Nephron (organoid): ENCODE data around the gene SLC34A2.
"Not testable (repeated sequence)": the region's sequence is repeated elsewhere in the genome, so short reads cannot be mapped to it uniquely, and the experiment has no call there.

Experiments used
- H3K27ac Mint-ChIP-seq, 3 experiments: 2 replicates each; pipeline ENCODE4 v1.8.0; 2020; ENCODE audit warnings: mixed read lengths in 3 of 3, mild to moderate bottlenecking in 2 of 3, moderate library complexity in 1 of 3
- H3K27me3 Mint-ChIP-seq: 2 replicates; pipeline ENCODE4 v1.8.0; 2021; ENCODE audit warnings: low read depth, mild to moderate bottlenecking, moderate library complexity, mixed read lengths
- H3K36me3 Mint-ChIP-seq: 2 replicates; pipeline ENCODE4 v1.8.0; 2020; ENCODE audit warnings: low read depth, mixed read lengths
- H3K4me1 Mint-ChIP-seq: 2 replicates; pipeline ENCODE4 v1.8.0; 2020; ENCODE audit warnings: mixed read lengths
- H3K4me3 Mint-ChIP-seq, 3 experiments: 2 replicates each; pipeline ENCODE4 v1.8.0; 2020; ENCODE audit warnings: mild to moderate bottlenecking in 3 of 3, mixed read lengths in 3 of 3, moderate library complexity in 2 of 3
- H3K9me3 Mint-ChIP-seq: 2 replicates; pipeline ENCODE4 v1.8.0; 2020; ENCODE audit warnings: mixed read lengths
- TF ChIP-seq, protein P1 (sequence below), 3 experiments: fragments of 200-600 bp; sonication (generic); IDR thresholded peaks; one replicate each; pipeline ENCODE4 v1.5.0; 2021; ENCODE audit warnings: antibody characterized with exemption in 3 of 3; ENCODE audit not compliant: unreplicated experiment in 3 of 3

SLC34A2 gene, protein sequence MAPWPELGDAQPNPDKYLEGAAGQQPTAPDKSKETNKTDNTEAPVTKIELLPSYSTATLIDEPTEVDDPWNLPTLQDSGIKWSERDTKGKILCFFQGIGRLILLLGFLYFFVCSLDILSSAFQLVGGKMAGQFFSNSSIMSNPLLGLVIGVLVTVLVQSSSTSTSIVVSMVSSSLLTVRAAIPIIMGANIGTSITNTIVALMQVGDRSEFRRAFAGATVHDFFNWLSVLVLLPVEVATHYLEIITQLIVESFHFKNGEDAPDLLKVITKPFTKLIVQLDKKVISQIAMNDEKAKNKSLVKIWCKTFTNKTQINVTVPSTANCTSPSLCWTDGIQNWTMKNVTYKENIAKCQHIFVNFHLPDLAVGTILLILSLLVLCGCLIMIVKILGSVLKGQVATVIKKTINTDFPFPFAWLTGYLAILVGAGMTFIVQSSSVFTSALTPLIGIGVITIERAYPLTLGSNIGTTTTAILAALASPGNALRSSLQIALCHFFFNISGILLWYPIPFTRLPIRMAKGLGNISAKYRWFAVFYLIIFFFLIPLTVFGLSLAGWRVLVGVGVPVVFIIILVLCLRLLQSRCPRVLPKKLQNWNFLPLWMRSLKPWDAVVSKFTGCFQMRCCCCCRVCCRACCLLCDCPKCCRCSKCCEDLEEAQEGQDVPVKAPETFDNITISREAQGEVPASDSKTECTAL

DNA sequence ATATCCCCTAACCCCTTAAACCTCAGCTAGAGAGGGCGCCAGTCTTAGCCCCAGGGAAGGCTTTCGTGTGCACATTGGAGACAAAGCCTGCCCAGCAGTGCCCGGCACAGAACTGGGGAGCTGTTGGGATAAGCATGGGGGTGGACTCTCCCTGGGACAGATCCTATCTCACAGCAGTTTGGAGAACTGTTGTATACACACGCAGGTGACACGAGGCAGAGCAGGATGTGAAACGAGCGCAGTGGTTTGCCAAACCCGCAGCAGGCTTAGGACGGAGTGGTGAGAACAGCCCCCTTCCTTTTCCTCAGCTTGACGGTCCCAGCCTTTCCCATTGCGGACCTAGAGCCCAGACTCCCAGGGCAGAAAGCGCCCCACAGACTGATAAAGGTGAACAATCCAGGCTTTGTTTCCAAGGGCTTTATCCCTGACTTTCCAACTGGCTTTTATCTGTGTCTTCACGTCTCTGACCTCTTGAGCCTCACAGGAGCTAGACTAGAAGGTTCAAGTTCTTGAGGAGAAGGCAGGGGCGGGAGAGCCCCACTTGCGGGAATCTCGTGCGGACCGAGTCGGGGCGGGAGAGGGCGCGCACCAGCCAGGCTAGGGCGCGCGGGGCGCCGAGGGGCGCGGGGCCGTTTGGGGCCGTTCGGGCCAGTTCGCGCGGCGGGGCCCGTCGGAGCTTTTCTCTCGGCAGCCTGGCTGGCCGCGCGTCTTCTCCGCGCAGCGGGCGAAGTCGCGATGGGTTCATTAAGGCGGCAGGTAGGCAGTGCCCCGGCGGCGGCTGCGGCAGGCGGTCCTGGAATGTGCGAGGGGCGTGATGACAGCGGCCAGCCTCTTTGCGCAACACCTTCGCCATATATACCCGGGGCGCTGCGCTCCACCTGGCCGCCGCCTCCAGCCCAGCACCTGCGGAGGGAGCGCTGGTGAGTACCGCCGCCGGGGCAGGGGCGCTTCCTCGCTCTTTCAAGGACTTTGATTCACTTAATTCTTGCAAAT, at the start of gene SLC34A2:
Gene SLC34A2, plus strand, starts transcription at position 881 of the 993 bp plus-strand sequence. CDS start 6,650 bp downstream, outside the sequence.
- TF ChIP-seq, protein P1, sequence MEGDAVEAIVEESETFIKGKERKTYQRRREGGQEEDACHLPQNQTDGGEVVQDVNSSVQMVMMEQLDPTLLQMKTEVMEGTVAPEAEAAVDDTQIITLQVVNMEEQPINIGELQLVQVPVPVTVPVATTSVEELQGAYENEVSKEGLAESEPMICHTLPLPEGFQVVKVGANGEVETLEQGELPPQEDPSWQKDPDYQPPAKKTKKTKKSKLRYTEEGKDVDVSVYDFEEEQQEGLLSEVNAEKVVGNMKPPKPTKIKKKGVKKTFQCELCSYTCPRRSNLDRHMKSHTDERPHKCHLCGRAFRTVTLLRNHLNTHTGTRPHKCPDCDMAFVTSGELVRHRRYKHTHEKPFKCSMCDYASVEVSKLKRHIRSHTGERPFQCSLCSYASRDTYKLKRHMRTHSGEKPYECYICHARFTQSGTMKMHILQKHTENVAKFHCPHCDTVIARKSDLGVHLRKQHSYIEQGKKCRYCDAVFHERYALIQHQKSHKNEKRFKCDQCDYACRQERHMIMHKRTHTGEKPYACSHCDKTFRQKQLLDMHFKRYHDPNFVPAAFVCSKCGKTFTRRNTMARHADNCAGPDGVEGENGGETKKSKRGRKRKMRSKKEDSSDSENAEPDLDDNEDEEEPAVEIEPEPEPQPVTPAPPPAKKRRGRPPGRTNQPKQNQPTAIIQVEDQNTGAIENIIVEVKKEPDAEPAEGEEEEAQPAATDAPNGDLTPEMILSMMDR (IDR thresholded peaks at IDR 0.05; ENCODE audit: unreplicated experiment in 3 of 3): no peak
- no peaks in the 10 kb centered on the region for H3K36me3 Mint-ChIP-seq
- no peaks in the 10 kb centered on the region for H3K9me3 Mint-ChIP-seq
- H3K4me1 Mint-ChIP-seq: peaks cover 16% of the 10 kb centered on the region
- peak within 1 kb of the TSS in 1 of 3 experiments; percentile 52 for H3K27ac Mint-ChIP-seq
- H3K27me3 Mint-ChIP-seq: peaks cover 82% of the 10 kb centered on the region
- peak within 1 kb of the TSS; percentile 53 to 73 (median 63) for H3K4me3 Mint-ChIP-seq

DNA sequence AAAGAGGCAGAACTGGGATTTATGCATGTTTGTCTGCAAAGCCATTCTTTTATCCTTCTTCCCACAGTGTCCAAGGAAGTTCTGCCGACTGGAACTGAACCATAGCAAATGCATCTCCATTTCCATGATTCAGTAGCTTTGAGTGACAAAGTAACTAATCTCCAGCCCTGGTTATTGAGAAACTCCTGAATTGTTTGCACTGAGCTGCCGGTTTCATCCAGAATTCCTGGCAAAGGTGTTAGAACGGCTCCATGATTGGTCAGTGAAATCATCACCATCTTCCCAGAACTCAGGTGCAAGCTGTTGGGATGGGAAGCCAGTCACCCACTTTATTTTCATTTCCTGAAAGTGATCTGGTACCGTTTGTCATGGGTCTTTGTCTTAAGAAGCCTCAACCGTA, 47.0 kb upstream of the SLC34A2 start:
- H3K4me3 Mint-ChIP-seq: no peak overlapping the region
- no peaks in the 10 kb centered on the region for H3K9me3 Mint-ChIP-seq
- H3K36me3 Mint-ChIP-seq: no peaks in the 10 kb centered on the region
- TF ChIP-seq, protein P1 (IDR thresholded peaks at IDR 0.05; ENCODE audit: unreplicated experiment in 3 of 3): no peak
- peak overlapping the region in 1 of 3 experiments; percentile 84 for H3K27ac Mint-ChIP-seq
- H3K27me3 Mint-ChIP-seq: peaks cover 8% of the 10 kb centered on the region
- no peaks in the 10 kb centered on the region for H3K4me1 Mint-ChIP-seq

DNA sequence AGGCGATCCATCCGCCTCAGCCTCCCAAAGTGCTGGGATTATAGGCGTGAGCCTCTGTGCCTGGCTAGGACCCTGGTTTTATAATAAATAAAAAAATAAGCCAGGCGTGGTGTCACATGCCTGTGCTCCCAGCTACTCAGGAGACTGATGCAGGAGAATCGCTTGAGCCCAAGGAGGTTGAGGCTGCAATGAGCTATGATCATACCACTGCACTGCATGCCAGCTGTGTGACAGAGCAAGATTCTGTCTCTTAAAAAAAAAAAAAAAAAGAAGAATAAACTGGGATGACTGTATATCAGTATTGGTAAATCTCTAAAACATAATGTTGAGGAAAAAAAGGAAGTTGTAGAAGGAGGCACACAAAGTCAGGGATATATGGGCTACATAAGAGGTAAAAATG, 45.7 kb upstream of the SLC34A2 start:
- H3K27me3 Mint-ChIP-seq: peaks cover 8% of the 10 kb centered on the region
- H3K27ac Mint-ChIP-seq: peak overlapping the region in 1 of 3 experiments; percentile 31
- TF ChIP-seq, protein P1 (IDR thresholded peaks at IDR 0.05; ENCODE audit: unreplicated experiment in 3 of 3): no peak
- H3K4me1 Mint-ChIP-seq: no peaks in the 10 kb centered on the region
- no peaks in the 10 kb centered on the region for H3K36me3 Mint-ChIP-seq
- no peak overlapping the region for H3K4me3 Mint-ChIP-seq
- H3K9me3 Mint-ChIP-seq: no peaks in the 10 kb centered on the region

DNA sequence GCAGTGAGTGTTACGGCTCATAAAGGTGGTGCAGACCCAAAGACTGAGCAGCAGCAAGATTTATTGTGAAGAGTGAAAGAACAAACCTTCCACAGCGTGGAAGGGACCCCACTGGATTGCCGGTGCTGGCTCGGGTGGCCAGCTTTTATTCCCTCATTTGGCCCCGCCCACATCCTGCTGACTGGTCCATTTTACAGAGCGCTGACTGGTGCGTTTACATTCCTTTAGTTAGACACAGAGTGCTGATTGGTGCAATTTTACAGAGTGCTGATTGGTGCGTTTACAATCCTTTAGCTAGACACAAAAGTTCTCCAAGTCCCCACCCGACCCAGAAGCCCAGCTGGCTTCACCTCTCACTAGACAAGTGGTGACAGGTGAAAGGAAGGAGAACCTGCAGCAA, 42.0 kb upstream of the SLC34A2 start:
- H3K36me3 Mint-ChIP-seq, H3K27ac Mint-ChIP-seq, H3K4me3 Mint-ChIP-seq, H3K4me1 Mint-ChIP-seq, H3K27me3 Mint-ChIP-seq, H3K9me3 Mint-ChIP-seq: not testable (repeated sequence)

DNA sequence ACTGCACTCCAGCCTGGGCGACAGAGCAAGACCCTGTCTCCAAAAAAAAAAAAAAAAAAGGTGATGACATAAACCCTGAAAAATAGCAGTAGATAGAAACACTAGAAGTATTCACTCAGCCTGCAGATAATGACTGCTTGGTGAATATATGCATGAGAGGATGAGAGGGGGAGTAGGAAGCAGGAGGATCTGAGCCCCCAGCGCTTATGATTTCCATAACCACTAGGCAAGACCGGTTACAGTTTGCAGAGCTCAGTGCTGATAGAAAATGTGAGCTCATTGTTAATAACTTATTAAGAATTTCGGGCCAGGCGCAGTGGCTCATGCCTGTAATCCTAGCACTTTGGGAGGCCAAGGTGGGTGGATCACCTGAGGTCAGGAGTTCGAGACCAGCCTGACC, 40.8 kb upstream of the SLC34A2 start:
- TF ChIP-seq, protein P1 (IDR thresholded peaks at IDR 0.05; ENCODE audit: unreplicated experiment in 3 of 3): no peak
- peak overlapping the region in 1 of 3 experiments; percentile 29 for H3K27ac Mint-ChIP-seq
- no peaks in the 10 kb centered on the region for H3K36me3 Mint-ChIP-seq
- no peaks in the 10 kb centered on the region for H3K9me3 Mint-ChIP-seq
- H3K4me3 Mint-ChIP-seq: no peak overlapping the region
- peaks cover 8% of the 10 kb centered on the region for H3K27me3 Mint-ChIP-seq
- no peaks in the 10 kb centered on the region for H3K4me1 Mint-ChIP-seq
